NCI-H2107 treated with DMSO at 0.1 percent for 48 hours (cell line): Measurements from ENCODE around the gene TBC1D10B.
A peak's percentile ranks its signal among the peaks of the same experiment; 100 is the strongest.
"Not testable (repeated sequence)": the region's sequence is repeated elsewhere in the genome, so short reads cannot be mapped to it uniquely, and the experiment has no call there.

ENCODE experiments used
- DNase-seq: peaks from one replicate; lab custom pipeline; 2025; ENCODE audit not compliant: unreplicated experiment; lab: John Stamatoyannopoulos, UW

The TBC1D10B gene

GRCh38 chr16:30337964-30338357 lies 32.3 kb downstream of the TBC1D10B start:
- DNase-seq = not testable (repeated sequence)

- no peak for DNase-seq
Observed at GRCh38 chr16:30335598-30336474, 34.5 kb downstream of the TBC1D10B start.

- DNase-seq = peak; percentile 42
Observed at GRCh38 chr16:30335028-30335597, 35.2 kb downstream of the TBC1D10B start.

GRCh38 chr16:30334473-30334989 lies 35.8 kb downstream of the TBC1D10B start:
- DNase-seq = not testable (repeated sequence)

- not testable (repeated sequence) for DNase-seq
Observed at GRCh38 chr16:30324220-30324619, 46.1 kb downstream of the TBC1D10B start.

- not testable (repeated sequence) for DNase-seq
Observed at GRCh38 chr16:30318647-30319046, 51.6 kb downstream of the TBC1D10B start.

GRCh38 chr16:30310937-30311336 lies 59.4 kb downstream of the TBC1D10B start:
- not testable (repeated sequence) for DNase-seq

- not testable (repeated sequence) for DNase-seq
Observed at GRCh38 chr16:30309255-30309654, 61.0 kb downstream of the TBC1D10B start.
